HG02642 (cell line): ENCODE results near the gene SLC38A5.
A peak's percentile ranks its signal among the peaks of the same experiment; 100 is the strongest.

Experiments
- ATAC-seq: cut with Tn5 transposase; IDR thresholded peaks from one replicate; pipeline ENCODE4 v1.9.1; 2021; ENCODE audit warnings: mild to moderate bottlenecking; ENCODE audit not compliant: unreplicated experiment, poor library complexity

SLC38A5 gene

GRCh38 chrX:48492293-48492910, 22.3 kb upstream of the SLC38A5 start:
- no peak for ATAC-seq

- ATAC-seq: no peak
Measured at GRCh38 chrX:48491809-48492208, 21.7 kb upstream of the SLC38A5 start.

GRCh38 chrX:48490661-48491060, 20.6 kb upstream of the SLC38A5 start:
- no peak for ATAC-seq

GRCh38 chrX:48489892-48490291, 19.8 kb upstream of the SLC38A5 start:
- ATAC-seq: no peak

GRCh38 chrX:48489296-48489695, 19.2 kb upstream of the SLC38A5 start:
- ATAC-seq: no peak

GRCh38 chrX:48488034-48488433, 18.0 kb upstream of the SLC38A5 start:
- no peak for ATAC-seq

GRCh38 chrX:48487362-48487798, 17.3 kb upstream of the SLC38A5 start:
- ATAC-seq: no peak

GRCh38 chrX:48482526-48482925, 12.5 kb upstream of the SLC38A5 start:
- ATAC-seq: no peak

GRCh38 chrX:48480583-48480982, 10.5 kb upstream of the SLC38A5 start:
- ATAC-seq: no peak

GRCh38 chrX:48480142-48480541, 10.1 kb upstream of the SLC38A5 start:
- ATAC-seq: no peak

GRCh38 chrX:48478806-48479205, 8.7 kb upstream of the SLC38A5 start:
- no peak for ATAC-seq

GRCh38 chrX:48477960-48478755, 8.1 kb upstream of the SLC38A5 start:
- no peak for ATAC-seq

GRCh38 chrX:48476919-48477318, 6.9 kb upstream of the SLC38A5 start:
- ATAC-seq: no peak

GRCh38 chrX:48475774-48476577, 5.9 kb upstream of the SLC38A5 start, which contains the start of gene FTSJ1:
Gene FTSJ1 (plus strand): TSS chrX:48476199. CDS start chrX:48478048, 1,849 bp downstream.
- ATAC-seq: peak; percentile 93

- no peak for ATAC-seq
Measured at GRCh38 chrX:48475296-48475695, 5.2 kb upstream of the SLC38A5 start.

GRCh38 chrX:48474581-48474980, 4.5 kb upstream of the SLC38A5 start:
- no peak for ATAC-seq

- no peak for ATAC-seq
Measured at GRCh38 chrX:48474127-48474526, 4.1 kb upstream of the SLC38A5 start.

GRCh38 chrX:48473704-48473990, 3.6 kb upstream of the SLC38A5 start:
- no peak for ATAC-seq

- ATAC-seq: no peak
Measured at GRCh38 chrX:48472851-48473703, 3.0 kb upstream of the SLC38A5 start.

- ATAC-seq: no peak
Measured at GRCh38 chrX:48472225-48472624, 2.2 kb upstream of the SLC38A5 start.
